HG02870 (cell line): ENCODE measurements around the gene PATE4.
"Not testable (repeated sequence)": the region's sequence is repeated elsewhere in the genome, so short reads cannot be mapped to it uniquely, and the experiment has no call there.

Experiments used
- ATAC-seq: cut with Tn5 transposase; IDR thresholded peaks from one replicate; pipeline ENCODE4 v1.9.1; 2021; ENCODE audit warnings: mild to moderate bottlenecking, moderate library complexity; ENCODE audit not compliant: unreplicated experiment

Gene PATE4

GRCh38 chr11:125833016-125833415 lies at the start of gene PATE4:
PATE4 (plus strand) TSS chr11:125833316; CDS start chr11:125833360, 44 bp downstream.
- ATAC-seq: no peak

GRCh38 chr11:125784678-125785077 lies 48.4 kb upstream of the PATE4 start:
- no peak for ATAC-seq

GRCh38 chr11:125787827-125788226 lies 45.3 kb upstream of the PATE4 start, which contains the start of gene PATE3:
PATE3 (plus strand) TSS chr11:125788127; CDS start chr11:125788152, 25 bp downstream.
- ATAC-seq: no peak

- ATAC-seq: no peak
Measured at GRCh38 chr11:125790825-125791224, 42.3 kb upstream of the PATE4 start.

- no peak for ATAC-seq
Measured at GRCh38 chr11:125797641-125798040, 35.5 kb upstream of the PATE4 start.

GRCh38 chr11:125799808-125800207 lies 33.3 kb upstream of the PATE4 start:
- no peak for ATAC-seq

GRCh38 chr11:125802387-125802786 lies 30.7 kb upstream of the PATE4 start:
- ATAC-seq: no peak

GRCh38 chr11:125807909-125808308 lies 25.2 kb upstream of the PATE4 start:
- no peak for ATAC-seq

GRCh38 chr11:125835748-125836147 lies 2.6 kb downstream of the PATE4 start:
- no peak for ATAC-seq

- ATAC-seq: no peak
Measured at GRCh38 chr11:125842321-125842948, 9.3 kb downstream of the PATE4 start.

- no peak for ATAC-seq
Measured at GRCh38 chr11:125846188-125846587, 13.1 kb downstream of the PATE4 start.

- ATAC-seq: not testable (repeated sequence)
Measured at GRCh38 chr11:125857670-125858069, 24.6 kb downstream of the PATE4 start.

- ATAC-seq: not testable (repeated sequence)
Measured at GRCh38 chr11:125862786-125863185, 29.7 kb downstream of the PATE4 start.

- ATAC-seq: not testable (repeated sequence)
Measured at GRCh38 chr11:125865354-125865753, 32.2 kb downstream of the PATE4 start.

- no peak for ATAC-seq
Measured at GRCh38 chr11:125869521-125869920, 36.4 kb downstream of the PATE4 start.

GRCh38 chr11:125871391-125872137 lies 38.4 kb downstream of the PATE4 start:
- no peak for ATAC-seq

- no peak for ATAC-seq
Measured at GRCh38 chr11:125872138-125872491, 39.0 kb downstream of the PATE4 start.

- ATAC-seq: no peak
Measured at GRCh38 chr11:125873881-125874555, 40.9 kb downstream of the PATE4 start.

GRCh38 chr11:125874556-125875124 lies 41.5 kb downstream of the PATE4 start:
- peak; percentile 54 for ATAC-seq

- ATAC-seq: no peak
Measured at GRCh38 chr11:125881291-125881690, 48.2 kb downstream of the PATE4 start.

- no peak for ATAC-seq
Measured at GRCh38 chr11:125883375-125883774, 50.3 kb downstream of the PATE4 start.

- peak; percentile 35 for ATAC-seq
Measured at GRCh38 chr11:125886997-125887372, 53.9 kb downstream of the PATE4 start.
